T follicular helper cell (primary cell): ENCODE measurements around the gene WDFY4.

Experiments used
- DNase-seq: peaks from one replicate; pipeline ENCODE4 v3.0.0-alpha.2; 2020; ENCODE audit warnings: low read depth

Gene WDFY4

DNA sequence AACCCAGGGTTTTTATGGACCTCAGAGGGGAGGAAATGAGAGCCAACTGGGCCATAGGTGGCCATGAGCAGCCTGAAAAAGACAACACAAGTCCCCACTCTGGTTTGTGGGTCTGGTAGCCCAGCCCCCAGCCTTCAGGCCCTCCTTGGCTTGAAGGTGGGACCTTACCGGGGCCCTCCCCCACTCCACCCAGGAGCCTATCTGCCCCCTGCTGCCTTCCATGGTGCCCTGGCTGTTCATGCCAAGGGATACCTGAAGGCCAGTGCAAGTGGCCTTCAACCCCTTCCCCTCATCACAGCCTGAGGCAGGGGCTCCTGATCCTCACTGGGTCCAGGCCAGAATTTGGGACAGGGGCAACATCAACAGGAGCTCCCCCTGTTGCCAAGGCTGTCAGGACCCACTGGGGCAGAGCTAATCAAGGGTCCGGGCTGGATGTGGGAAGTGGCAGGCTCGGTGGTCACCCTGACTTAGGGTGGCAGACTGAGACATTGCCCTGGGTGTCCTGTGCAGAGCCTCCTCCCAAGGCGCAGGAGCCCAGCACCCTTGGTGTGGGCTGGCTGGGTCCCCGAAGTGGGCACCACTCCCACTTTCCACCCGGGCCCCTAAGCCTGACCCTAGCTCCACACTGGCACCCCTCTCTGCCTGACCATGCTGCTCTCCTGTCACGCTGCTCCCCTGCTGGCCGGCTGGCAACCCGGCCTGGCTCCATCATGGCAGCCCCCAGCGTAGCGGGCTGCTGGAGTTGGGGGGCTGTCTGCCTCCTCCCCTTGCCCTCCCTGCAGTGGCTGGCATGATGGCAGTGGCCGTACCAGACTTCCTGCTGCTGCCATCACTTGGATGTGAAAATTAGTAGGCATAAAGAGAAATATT lies 6.4 kb downstream of the WDFY4 start:
- no peak for DNase-seq

DNA sequence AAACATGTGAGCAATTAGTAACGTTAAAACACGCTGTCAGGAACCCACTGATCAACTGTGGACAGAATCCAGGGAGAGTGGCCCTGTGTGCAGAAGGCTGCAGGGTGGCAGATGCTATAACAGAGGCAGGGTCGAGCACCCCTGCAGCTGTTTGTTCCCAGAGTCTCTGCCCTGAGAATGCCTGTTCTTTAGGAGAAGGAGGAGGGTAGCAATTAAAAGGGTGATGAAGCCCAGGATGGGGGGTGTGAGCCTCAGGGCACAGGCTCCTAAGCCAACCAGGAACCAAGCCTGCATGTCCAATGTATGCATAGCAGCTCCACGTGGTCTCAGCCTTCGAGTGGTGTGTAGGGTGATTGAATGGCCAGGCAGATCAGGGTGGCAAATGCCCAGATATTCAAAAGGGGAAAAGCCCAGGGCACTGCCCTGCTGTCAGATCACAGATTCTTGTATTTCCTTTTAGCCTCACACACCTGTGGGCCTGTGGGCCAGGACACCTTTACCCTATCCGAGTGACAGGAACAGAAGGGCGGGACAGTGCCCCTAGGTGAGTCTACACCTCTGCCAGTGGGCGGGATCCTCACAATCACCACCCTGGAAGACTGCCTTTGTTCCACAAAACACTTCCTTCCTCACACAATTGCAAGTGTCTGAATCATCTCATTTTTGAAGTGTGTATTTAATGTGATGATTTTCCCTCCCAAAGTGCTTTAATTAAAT lies 7.3 kb downstream of the WDFY4 start:
- no peak for DNase-seq

DNA sequence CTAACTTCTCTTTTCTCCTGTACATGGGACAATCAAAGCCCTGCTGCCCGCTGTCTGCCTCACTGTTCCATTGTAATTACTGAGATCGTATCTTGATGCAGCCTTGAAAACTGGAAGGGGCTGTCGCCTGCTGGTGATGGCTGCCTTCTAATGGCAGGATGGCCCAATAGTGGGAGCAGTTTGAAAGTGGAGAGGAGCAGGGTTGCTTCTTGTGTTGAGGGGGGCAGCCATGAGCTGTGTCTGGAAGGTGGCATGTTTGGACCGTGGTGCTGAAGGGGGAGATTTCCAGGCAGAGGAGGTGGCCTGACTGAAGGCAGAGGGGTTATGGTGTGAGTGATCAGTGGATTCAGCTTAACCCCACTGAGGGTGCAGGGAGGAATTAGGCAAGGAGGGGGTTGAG lies 8.1 kb downstream of the WDFY4 start:
- DNase-seq: no peak

DNA sequence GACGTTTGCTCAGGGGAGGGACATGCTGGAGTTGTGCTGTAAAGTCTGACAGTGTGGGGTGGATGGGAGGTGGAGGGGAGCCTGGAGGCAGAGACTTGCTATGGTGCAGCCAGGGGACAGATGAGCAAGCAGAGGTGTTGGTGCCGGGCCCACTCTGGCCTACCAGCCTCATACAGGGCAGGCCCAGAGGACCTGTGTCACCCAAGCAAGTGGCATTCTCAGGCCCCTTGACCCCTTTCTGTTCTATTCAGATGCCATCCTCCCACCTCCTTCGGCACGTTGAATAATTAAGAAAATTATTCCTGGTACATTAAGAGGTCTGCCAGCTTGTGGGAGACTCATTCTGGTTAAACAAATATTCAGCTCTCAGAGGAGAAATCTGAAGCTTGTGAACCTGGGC lies 8.5 kb downstream of the WDFY4 start:
- no peak for DNase-seq

DNA sequence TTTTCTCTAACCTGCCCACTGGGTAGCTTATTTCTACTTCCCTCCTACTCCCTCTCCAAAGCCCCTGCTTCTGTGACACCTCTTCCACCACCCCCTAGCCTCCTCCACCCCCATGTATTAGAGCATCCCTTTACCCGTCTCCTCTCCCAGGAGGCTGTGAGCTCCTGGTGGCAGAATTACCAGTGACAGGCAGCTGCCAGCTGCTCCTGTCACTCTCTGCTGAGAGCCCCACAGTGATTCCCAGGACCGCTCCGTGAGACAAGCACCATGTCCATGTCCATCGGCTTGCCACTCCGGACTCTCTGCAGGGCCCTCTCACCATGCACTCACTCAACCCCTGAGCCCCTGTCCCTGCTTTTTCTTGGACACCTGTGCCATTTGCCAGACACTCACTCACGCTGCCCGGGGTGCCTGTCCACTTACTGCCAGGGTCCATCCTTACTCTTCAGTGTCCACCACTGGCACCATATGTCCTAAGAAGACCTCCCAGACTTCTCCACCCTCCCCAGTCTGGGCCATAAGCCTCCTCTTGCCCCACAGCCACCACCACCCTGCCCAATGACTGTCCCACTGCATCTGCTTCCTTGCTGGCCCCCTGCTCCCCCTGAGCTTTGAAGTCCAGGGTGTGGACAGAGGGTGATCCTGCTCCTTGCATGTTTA lies 9.8 kb downstream of the WDFY4 start:
- DNase-seq: no peak

DNA sequence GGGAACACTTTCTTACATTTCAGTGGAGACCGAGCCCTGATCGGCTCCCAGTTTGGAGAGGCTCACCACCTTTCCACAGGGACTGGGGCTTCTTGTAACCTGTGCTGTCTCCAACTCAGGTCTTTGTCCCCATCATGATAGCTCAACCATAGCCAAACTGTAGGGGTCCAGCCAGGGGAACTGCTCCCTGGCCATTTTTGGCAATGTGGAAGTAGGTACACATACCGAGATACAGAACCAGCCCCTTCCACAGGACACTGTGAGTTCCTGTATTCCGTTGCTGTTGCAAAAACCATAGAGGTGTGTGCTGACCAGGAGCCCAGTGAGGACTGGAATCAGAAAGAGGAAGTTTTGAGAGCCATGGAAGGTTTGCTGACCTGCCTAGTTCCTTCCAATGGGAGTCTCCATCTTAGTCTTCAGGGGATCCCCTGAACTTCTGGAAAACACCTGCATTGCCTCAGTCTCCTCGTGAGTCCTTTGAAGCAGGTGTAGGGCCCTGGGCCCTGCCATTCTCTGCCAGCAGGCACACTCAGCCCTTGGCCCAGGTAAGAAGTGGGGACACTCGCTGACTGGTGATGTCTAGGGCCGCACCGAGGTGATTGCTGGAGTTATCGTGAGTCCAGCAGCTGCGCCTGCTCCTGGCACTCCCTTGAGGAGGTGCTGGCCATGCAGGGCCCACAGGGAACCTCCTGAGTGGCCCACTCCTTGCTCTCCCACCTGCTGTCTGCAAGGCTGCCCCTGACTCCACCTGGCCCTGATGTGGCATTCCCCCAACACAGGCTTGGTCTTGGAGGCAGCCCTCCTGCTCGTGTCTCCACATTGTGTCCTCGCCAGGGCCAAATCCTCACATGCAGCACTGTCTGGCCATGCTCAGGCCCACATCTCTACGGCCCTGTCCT lies 11.2 kb downstream of the WDFY4 start:
- DNase-seq: no peak

DNA sequence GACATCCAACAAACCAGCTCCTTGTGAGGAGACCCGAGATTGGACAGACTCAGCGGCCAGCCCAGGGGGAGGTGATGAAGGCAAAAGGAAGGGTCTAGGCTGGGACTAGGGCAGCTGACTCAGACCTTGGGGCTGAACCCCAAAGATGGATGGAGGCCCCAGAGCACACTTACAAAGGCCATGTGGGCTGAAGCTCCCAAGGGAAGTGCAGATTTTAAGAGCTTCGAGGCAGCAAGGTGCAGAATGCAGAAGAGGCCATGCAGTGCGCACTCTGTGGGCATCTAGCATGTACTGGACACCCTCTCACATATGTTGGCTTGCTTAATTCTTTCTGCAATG lies 11.8 kb downstream of the WDFY4 start:
- no peak for DNase-seq

DNA sequence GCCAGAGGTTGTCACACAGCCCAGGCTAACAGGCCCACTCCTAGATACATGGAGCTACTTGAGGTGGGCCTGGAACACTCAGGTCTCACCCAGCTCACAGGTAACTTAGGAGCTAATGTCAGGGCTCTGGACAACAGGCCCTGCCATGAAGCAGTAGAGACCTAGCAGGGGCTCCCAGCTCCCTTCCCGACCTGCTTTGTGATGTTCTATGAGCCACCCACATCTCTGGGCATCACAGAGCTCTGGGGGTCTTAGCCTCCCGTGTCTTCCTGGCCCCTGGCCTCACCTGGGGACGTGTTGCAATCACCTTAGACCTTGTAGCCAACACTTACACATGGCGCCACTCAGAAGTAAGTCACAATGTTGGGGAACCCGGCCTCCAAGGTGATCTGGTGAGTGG lies 12.4 kb downstream of the WDFY4 start:
- DNase-seq: no peak

DNA sequence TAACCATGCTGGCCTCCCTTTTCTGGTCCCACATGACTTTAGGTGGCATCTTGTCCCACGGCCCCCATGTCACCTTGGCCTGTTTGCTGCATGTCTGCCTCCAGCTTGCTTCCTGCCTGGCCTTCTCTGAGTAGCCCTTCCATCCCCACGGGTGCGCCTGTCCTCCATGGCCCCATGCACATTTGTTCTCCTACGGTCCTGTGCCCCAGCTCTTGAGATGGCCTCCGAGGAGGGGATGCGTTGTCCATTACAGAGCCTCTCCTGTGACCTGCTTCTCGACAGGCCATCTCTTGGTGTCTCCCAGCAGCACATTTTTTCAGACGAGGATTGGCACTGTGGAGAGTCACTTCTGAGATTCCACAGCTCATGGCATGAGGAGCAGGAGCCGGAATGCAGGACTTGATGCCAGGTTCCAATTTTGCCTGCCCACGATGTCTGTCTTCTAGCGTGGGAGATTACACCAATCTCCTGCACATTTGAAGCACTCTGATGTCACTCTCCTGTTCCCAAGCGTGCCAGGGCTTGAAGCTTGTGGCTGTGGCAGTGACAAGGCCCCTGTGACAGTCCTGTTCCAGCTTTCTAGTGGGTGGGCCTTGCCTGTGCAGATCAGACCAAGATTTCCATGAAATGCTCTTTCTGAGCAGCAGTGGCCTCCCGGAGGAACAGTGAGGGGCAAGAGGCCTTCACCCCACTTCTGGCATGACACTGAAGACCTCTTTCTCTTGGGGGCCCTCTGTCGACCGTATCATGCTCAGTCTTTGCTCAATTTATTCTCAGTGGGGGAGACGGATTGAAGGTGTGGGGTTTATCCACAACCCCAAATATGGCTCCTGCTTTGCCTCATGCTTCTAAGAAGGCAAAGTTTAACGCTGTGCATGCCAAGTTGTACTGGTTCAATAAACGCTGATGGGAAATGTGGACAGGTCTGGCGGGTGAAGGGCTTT lies 13.4 kb downstream of the WDFY4 start:
- no peak for DNase-seq

DNA sequence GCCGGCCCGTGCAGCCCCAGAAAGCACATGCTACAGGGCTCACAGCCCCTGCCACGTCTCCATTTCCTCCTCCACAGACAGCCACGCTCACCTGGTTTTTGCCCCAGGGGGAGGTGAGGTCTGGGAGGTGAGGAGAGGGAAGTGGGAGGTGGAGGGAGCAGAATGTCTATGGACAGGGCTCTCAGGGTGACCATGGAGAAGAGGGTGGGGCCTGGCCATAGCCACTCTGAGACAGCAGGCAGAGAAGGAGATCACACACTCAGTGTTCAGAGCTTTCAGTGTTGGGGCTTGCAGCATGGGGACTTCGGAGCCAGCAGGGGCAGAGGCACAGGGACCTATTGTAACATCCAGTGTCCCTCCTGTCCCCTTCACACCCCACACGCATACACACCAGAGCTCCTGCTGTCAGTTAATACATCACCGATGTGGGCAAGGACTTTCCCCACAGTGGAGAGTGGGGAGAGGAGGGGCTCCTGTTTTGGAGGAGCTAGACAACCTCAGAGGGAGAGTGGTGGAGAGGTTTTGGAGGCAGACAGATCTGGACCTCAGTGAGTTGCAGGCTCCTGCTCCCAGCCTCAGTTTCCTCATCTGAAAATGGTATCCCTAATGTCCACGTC lies 14.4 kb downstream of the WDFY4 start:
- DNase-seq: no peak

DNA sequence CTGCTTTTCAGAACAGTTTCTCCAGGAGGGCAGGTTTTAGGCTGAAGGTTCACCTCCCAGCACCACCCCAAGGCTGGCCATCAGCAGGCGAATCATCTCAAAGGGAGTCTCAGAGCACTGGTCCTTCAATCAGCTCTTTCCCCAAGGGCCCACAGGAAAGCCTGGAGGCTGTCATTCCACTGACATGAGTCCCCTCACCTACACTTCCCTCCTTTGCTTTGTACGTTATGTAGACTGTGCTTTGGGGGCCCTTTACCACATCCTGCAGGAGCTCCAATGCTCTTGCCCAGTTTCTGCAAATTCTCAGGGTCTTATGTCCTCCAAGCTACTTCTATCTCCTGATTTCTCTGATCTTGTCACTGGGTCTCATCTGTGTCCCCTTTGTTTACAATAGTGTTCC lies 15.4 kb downstream of the WDFY4 start:
- no peak for DNase-seq

DNA sequence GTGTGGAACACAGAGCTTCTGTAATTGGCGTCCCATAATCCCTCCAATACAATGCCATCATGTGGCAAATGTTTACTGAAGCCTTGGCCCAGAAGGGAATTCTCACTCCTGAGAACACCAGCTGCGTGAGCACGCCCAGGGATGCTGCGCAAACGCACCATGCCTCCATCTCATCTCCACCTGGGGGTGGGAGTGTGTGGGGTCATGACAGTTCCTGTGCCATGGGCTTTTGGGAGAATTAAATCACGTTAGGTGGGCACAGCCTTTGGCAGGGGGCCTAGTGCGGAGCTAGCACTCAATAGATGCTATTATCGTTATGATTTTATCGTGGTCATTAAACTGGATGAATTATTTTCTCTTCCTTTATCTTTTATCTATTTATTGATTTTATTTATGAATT lies 15.8 kb downstream of the WDFY4 start:
- no peak for DNase-seq

DNA sequence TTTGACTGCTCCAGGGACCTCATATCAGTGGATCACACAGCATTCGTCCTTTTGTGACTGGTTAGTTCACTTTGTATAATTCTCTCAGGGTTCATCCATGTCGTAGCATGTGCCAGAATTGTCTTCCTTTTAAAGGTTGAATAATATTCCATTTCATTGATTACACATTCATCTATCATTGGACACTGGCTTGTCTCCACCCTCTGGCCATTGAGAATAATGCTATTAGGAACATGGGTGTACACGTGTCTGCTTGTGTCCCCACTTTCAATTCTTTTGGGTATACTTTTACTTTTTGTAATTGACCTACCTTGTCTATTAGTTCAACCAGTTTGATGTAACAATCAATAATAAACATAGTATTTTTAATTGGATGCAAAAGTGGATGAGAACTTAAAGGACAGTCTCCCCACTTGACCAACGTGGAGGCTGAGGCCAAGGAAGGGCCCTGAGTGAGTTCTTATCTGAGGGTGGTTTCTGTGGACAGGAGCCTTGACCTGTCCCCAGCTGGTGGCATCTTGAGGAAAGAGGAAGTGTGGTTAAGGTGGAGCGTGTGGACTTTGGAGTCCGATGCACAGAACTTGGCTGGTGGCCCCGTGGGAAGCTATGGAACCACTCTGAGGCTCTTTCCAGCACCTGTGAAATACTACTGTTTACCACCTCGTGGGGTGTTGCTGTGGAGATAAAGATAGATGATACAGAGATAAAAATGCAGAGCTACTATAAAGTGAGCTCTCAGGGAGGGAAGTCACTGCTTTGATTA lies 16.6 kb downstream of the WDFY4 start:
- DNase-seq: no peak

DNA sequence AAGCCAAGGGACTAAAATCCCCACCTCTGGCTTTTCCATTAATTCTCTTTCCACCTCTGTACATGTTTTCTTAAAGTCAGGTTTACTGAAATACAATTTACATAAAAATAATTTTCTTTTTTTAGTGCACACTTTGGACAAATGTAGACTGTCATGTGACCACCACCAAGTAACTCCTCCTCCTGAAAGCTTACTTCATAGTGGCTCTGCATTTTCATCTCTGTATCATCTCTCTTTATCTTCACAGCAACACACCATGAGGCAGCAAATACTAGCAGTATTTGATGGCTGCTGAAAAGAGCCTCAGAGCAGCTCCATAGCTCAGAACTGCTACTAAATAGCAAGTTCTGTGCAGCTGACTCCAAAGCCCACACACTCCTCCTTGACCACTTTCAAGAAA lies 17.3 kb downstream of the WDFY4 start:
- no peak for DNase-seq

DNA sequence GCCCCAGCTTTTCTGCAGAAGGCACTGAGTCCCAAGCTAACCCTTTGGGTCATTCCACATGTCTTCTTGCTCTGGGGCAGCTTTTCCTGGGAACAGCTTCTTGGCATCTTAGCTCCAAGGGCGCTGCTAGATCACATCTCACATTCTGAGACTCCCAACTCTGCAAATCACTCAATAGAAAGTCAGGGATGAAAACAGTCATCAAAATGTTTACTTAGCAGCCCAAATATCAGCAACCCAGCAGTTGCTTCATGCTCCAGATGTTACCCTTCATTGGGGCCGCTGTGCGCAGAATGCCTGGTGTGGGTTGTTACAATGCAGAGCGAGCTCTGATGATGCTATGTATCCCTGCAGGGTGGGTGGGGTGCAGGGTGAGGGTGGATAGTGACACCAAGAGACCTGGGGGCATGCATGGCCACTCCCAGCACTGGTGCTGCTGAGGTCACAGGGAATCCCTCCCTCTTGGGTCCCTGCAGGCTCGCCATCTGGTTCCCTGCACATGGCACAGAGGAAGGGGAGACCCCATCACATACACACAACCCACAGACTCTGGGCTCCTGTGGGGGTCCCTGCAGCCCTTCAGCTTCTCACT lies 19.0 kb downstream of the WDFY4 start:
- no peak for DNase-seq

DNA sequence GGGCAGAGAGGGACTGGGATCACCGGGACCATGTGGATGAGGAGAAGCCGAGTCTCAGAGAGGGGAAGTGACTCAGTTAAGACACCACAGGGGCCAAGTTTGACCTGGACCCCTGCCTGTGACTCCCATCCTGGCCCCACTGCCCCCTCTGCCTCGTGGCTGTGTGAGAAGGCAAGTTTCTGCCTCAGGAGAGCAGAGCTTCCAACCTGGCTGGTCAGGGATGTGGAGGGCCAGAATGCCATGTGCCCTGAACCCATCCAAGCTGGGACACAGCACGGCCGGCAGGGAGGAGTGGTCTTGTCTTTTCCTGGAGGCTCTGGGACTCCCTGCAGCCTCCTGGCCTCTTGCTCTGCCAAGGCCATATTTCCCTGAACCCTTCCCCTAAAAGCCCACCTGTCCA lies 19.5 kb downstream of the WDFY4 start:
- DNase-seq: no peak

DNA sequence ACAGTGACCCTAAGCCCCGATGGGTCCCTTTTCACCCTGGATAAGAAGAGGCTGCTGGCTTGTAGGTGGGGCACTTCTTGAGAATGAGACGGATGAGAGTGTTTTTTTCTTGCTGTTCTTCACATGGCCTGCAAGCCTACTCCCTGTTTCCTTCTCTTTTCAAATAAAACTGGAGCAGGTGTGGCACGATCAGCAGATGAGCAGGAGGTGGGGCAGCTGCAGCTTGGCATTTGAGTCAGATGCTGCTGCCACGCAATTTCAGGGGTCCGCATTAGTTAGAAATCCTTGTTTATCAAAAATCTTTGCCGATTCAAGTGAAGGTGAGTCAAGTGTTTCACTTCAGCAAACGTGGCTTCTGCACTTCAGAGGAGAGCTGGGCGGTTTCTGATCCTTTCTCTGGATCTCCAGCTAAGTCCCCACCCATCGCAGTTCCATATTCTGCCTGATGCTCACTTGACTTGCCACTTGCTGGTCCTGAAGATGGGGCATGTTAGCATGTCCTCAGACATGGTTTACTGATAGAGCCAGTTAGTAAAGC lies 20.8 kb downstream of the WDFY4 start:
- no peak for DNase-seq

DNA sequence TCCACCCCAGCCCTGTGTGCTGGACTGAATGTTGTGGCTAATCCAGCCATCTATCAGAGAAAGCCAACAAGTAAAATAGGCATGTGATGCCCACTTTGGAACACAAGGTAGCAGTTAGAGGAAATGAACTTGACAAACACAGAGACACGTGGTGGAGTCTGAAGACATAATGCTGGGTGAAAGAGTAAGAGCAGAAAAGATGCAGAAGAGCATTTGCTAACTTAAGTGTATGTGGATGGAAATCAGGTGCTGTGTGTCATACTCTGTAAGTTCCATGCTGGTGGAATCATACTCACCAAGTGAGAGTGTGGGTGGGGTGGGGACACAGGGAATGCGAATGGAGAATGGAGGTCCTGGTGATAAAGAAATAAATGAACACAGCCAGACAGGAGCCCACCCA lies 22.8 kb downstream of the WDFY4 start:
- DNase-seq: no peak

DNA sequence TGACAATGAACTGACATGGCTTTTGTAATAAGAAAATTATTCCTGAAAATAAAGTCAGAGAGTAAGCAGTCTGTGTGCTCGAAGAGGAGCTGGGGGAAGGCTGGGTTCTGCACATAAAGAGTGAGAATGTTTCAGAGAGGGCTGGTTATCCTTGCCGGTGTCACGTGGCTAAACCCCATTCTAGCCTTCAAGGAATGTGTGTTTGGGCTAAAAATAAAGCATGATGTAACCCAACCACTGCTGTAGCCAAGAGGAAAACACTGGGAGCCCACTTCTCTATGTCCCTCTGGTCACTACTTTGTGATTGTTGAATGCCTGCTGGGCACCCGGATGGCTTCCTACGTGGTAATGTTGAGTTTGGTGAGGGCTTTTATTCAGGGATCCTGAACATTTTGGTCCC lies 23.5 kb downstream of the WDFY4 start:
- DNase-seq: no peak
